Measurements from ENCODE around the gene SH3BP4. TPM values are rescaled to one million over a fixed set of nuclear protein-coding genes. Genes with fewer than 3 reads are reported as not detected.

SH3BP4 gene
- total RNA-seq, 1 donor from 2014 or later: 53.4 TPM

GRCh38 chr2:235006461-235006860 is 54.6 kb downstream of the SH3BP4 start:
- Histone ChIP-seq H3K9me3 (ENCODE audit: low read depth) (no peaks in the 10 kb centered on the region), H3K9ac (no peak overlapping the region), H3K4me1 (peaks cover 24% of the 10 kb centered on the region), H3K4me3 (no peak overlapping the region), H3F3A (ENCODE audit: low read depth) (peaks cover 35% of the 10 kb centered on the region), H3K79me2 (ENCODE audit: low read depth) (peaks cover 100% of the 10 kb centered on the region), H3K27me3 (no peaks in the 10 kb centered on the region), H3K4me2 (peak overlapping the region; percentile 54), H4K20me1 (ENCODE audit: low read depth) (peaks cover 77% of the 10 kb centered on the region), H3K36me3 (no peaks in the 10 kb centered on the region), H3K27ac (no peak overlapping the region), H2AFZ (replicated peaks) (no peak overlapping the region)
- DNase-seq (ENCODE audit: low spot score): no peak
- Mint-ChIP-seq H3K4me3 (peak overlapping the region; percentile 33), H3K9me3 (peaks cover 30% of the 10 kb centered on the region), H3K36me3 (peaks cover 41% of the 10 kb centered on the region), H3K27ac (peak overlapping the region; percentile 95), H3K27me3 (ENCODE audit: insufficient read depth, low read depth) (peaks cover 6% of the 10 kb centered on the region), H3K4me1 (peaks cover 63% of the 10 kb centered on the region)
- TF ChIP-seq EZH2 (IDR thresholded peaks at IDR 0.05) (no peak), EZH2phosphoT487 (IDR thresholded peaks at IDR 0.05) (no peak), CTCF (IDR thresholded peaks at IDR 0.05) (no peak)

- no peak overlapping the region for H3K9ac ChIP-seq
- Mint-ChIP-seq H3K4me1 (peaks cover 68% of the 10 kb centered on the region), H3K36me3 (peaks cover 37% of the 10 kb centered on the region), H3K27me3 (ENCODE audit: insufficient read depth, low read depth) (peaks cover 6% of the 10 kb centered on the region), H3K9me3 (peaks cover 28% of the 10 kb centered on the region), H3K4me3 (peak overlapping the region; percentile 10), H3K27ac (peak overlapping the region; percentile 95)
- no peak overlapping the region for H3K4me2 ChIP-seq
- no peaks in the 10 kb centered on the region for H3K36me3 ChIP-seq
- TF ChIP-seq EZH2phosphoT487 (IDR thresholded peaks at IDR 0.05): no peak
- no peaks in the 10 kb centered on the region for H3K9me3 ChIP-seq (ENCODE audit: low read depth)
- no peak overlapping the region for H3K4me3 ChIP-seq
- DNase-seq (ENCODE audit: low spot score): no peak
- H4K20me1 ChIP-seq (ENCODE audit: low read depth): peaks cover 75% of the 10 kb centered on the region
- H3K79me2 ChIP-seq (ENCODE audit: low read depth): peaks cover 100% of the 10 kb centered on the region
- H3F3A ChIP-seq (ENCODE audit: low read depth): peaks cover 40% of the 10 kb centered on the region
- no peaks in the 10 kb centered on the region for H3K27me3 ChIP-seq
- peaks cover 29% of the 10 kb centered on the region for H3K4me1 ChIP-seq
- no peak overlapping the region for H2AFZ ChIP-seq (replicated peaks)
- no peak overlapping the region for H3K27ac ChIP-seq
Measured at GRCh38 chr2:235006986-235007385, 55.2 kb downstream of the SH3BP4 start.

- H3K4me3 ChIP-seq: no peak overlapping the region
- TF ChIP-seq CTCF (IDR thresholded peaks at IDR 0.05) (no peak), EZH2phosphoT487 (IDR thresholded peaks at IDR 0.05) (no peak), EZH2 (IDR thresholded peaks at IDR 0.05) (no peak)
- no peaks in the 10 kb centered on the region for H3K9me3 ChIP-seq (ENCODE audit: low read depth)
- H3K27ac ChIP-seq: no peak overlapping the region
- no peaks in the 10 kb centered on the region for H3K36me3 ChIP-seq
- peaks cover 6% of the 10 kb centered on the region for H3K27me3 Mint-ChIP-seq (ENCODE audit: insufficient read depth, low read depth)
- peak overlapping the region; percentile 5 for H3K4me3 Mint-ChIP-seq
- DNase-seq (ENCODE audit: low spot score): no peak
- H3K9me3 Mint-ChIP-seq: peaks cover 28% of the 10 kb centered on the region
- no peaks in the 10 kb centered on the region for H3K27me3 ChIP-seq
- H3K27ac Mint-ChIP-seq: peak overlapping the region; percentile 85
- H3K9ac ChIP-seq: no peak overlapping the region
- no peak overlapping the region for H2AFZ ChIP-seq (replicated peaks)
- H4K20me1 ChIP-seq (ENCODE audit: low read depth): peaks cover 75% of the 10 kb centered on the region
- H3F3A ChIP-seq (ENCODE audit: low read depth): peaks cover 45% of the 10 kb centered on the region
- peaks cover 66% of the 10 kb centered on the region for H3K4me1 Mint-ChIP-seq
- peaks cover 37% of the 10 kb centered on the region for H3K36me3 Mint-ChIP-seq
- peaks cover 100% of the 10 kb centered on the region for H3K79me2 ChIP-seq (ENCODE audit: low read depth)
- no peak overlapping the region for H3K4me2 ChIP-seq
- H3K4me1 ChIP-seq: peaks cover 38% of the 10 kb centered on the region
Measured at GRCh38 chr2:235007664-235008457, 56.0 kb downstream of the SH3BP4 start.

- Mint-ChIP-seq H3K4me1 (peaks cover 62% of the 10 kb centered on the region), H3K4me3 (no peak overlapping the region), H3K36me3 (peaks cover 40% of the 10 kb centered on the region), H3K9me3 (peaks cover 30% of the 10 kb centered on the region), H3K27me3 (ENCODE audit: insufficient read depth, low read depth) (peaks cover 6% of the 10 kb centered on the region), H3K27ac (peak overlapping the region; percentile 72)
- Histone ChIP-seq H3F3A (ENCODE audit: low read depth) (peaks cover 45% of the 10 kb centered on the region), H3K27ac (no peak overlapping the region), H3K79me2 (ENCODE audit: low read depth) (peaks cover 100% of the 10 kb centered on the region), H3K36me3 (no peaks in the 10 kb centered on the region), H3K9ac (no peak overlapping the region), H3K9me3 (ENCODE audit: low read depth) (no peaks in the 10 kb centered on the region), H3K4me2 (no peak overlapping the region), H4K20me1 (ENCODE audit: low read depth) (peaks cover 74% of the 10 kb centered on the region), H3K4me3 (no peak overlapping the region), H3K27me3 (no peaks in the 10 kb centered on the region), H3K4me1 (peaks cover 43% of the 10 kb centered on the region), H2AFZ (replicated peaks) (no peak overlapping the region)
- no peak for DNase-seq (ENCODE audit: low spot score)
- no peak for TF ChIP-seq CTCF (IDR thresholded peaks at IDR 0.05)
- no peak for TF ChIP-seq EZH2phosphoT487 (IDR thresholded peaks at IDR 0.05)
- no peak for TF ChIP-seq EZH2 (IDR thresholded peaks at IDR 0.05)
Measured at GRCh38 chr2:235008584-235009044, 56.8 kb downstream of the SH3BP4 start.

Measured in neural progenitor cell (in vitro differentiated cells).